Tibial nerve (tissue), 3 donors: ENCODE measurements around the gene PTPRE.

Experiments
- POLR2A ChIP-seq, 2 donors: fragments of 450-650 bp; IDR thresholded peaks; one replicate each; pipeline ENCODE4 v1.6.1; 2017; ENCODE audit warnings: antibody characterized with exemption in 2 of 2, mild to moderate bottlenecking in 2 of 2, moderate library complexity in 2 of 2
- TF ChIP-seq, protein P1 (sequence below), 5 experiments: fragments of 200-600 bp in 3 of 5; fragments of 450-650 bp in 2 of 5; sonication (generic) in 3 of 5; IDR thresholded peaks; one replicate each; pipeline ENCODE4 v1.5.1; 2016 to 2019; ENCODE audit warnings: antibody characterized with exemption in 5 of 5, mild to moderate bottlenecking in 3 of 5, moderate library complexity in 2 of 5

DNA sequence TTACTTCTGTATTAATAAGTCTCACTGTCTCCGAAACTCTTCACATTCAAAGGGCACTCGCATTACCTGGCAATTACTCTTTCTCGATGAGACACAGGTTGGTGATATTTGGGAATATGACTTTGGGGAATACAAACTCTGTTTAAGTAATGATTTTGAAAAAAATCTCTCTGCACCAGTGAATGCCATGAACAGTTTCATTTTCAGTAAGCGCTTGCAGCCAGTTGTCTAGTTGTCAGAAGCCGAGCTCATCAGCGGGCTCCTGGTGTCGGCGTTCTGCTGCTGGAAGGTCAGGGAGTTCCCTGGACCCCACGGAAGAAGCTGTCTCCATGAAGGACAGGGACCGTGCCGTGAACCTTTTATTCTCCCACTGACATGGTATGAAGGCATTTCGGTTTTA, 57.7 kb downstream of the PTPRE start:
- TF ChIP-seq, protein P1, sequence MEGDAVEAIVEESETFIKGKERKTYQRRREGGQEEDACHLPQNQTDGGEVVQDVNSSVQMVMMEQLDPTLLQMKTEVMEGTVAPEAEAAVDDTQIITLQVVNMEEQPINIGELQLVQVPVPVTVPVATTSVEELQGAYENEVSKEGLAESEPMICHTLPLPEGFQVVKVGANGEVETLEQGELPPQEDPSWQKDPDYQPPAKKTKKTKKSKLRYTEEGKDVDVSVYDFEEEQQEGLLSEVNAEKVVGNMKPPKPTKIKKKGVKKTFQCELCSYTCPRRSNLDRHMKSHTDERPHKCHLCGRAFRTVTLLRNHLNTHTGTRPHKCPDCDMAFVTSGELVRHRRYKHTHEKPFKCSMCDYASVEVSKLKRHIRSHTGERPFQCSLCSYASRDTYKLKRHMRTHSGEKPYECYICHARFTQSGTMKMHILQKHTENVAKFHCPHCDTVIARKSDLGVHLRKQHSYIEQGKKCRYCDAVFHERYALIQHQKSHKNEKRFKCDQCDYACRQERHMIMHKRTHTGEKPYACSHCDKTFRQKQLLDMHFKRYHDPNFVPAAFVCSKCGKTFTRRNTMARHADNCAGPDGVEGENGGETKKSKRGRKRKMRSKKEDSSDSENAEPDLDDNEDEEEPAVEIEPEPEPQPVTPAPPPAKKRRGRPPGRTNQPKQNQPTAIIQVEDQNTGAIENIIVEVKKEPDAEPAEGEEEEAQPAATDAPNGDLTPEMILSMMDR (IDR thresholded peaks at IDR 0.05): no peak
- TF ChIP-seq POLR2A (IDR thresholded peaks at IDR 0.05): no peak
